IPS-NIHi7 (cell line): ENCODE results near the gene ZNF677.
A peak's percentile ranks its signal among the peaks of the same experiment; 100 is the strongest.
"Not testable (repeated sequence)": the region's sequence is repeated elsewhere in the genome, so short reads cannot be mapped to it uniquely, and the experiment has no call there.

ENCODE experiments used
- DNase-seq: peaks from one replicate; pipeline ENCODE4 v3.0.0; 2012; ENCODE audit warnings: mixed read lengths; ENCODE audit errors: extremely low spot score

ZNF677 gene

GRCh38 chr19:53254411-53255341 lies at the start of gene ZNF677:
ZNF677 (minus strand) TSS chr19:53254873; CDS start chr19:53251550, 3,323 bp downstream.
- peak; percentile 98 for DNase-seq

- DNase-seq, result not testable (repeated sequence)
These were observed 46.7 kb upstream of the ZNF677 start for GRCh38 chr19:53301341-53301740.

- DNase-seq, result no peak
These were observed 40.2 kb upstream of the ZNF677 start for GRCh38 chr19:53294786-53295441.

DNA sequence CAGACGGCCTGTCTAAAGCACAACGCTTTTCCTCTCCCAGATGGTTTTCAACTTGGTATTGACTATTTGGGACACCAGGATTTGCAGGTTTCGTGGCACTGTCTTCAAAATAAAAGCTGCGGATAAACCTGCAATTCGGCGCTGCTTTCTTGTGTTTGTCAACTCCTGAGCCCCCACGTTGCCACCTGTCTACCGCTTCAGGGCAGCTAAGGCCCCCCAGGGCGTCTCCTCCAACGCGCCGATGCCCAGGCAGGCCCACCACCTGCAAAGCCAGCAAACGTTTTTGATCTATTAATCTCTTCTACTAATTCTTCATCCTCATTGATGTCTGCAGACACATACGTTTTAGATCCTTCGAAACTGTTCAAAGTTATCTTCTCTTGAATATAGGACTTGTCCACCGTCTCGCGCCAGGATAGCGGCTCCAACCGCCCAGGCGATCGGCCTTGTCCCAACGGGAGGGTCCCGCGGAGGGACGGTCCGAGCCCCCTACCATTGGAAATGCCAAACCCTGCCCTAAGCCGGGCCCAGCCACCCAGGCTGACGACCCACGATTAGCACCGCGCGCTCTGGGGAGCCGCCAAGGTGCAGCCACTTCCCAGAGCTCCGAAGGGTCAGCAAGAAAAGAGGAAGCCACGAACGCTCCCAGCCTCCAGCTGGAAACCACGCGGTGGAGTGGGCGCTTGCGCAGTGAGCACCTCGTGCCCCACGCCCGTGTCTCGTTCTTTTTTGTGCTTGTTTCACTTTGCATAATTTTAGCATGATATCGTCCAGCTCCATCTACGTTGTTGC lies 36.3 kb upstream of the ZNF677 start:
- DNase-seq, result no peak

DNA sequence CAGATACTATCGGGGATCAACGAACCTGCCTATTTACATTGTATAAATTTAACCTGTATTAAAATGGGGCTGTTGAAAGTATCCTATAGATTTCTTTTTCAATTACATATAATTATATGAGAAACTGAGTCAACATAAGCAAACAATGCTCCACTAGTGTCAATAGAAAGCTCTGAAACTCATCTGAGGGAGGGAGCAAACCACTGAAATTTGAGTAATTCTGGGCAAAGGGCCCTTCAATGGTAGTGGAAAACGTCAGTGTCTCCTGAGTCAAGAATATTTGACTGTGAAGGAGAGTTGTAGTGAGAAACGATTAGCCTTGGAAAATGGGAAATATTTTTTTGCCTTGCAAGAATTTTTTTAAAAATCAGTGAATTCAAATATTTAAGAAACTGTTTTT lies 30.4 kb upstream of the ZNF677 start:
- DNase-seq, result no peak

- not testable (repeated sequence) for DNase-seq
These were observed 27.3 kb upstream of the ZNF677 start for GRCh38 chr19:53281947-53282346.

- no peak for DNase-seq
These were observed 20.8 kb upstream of the ZNF677 start for GRCh38 chr19:53275480-53275879.

DNA sequence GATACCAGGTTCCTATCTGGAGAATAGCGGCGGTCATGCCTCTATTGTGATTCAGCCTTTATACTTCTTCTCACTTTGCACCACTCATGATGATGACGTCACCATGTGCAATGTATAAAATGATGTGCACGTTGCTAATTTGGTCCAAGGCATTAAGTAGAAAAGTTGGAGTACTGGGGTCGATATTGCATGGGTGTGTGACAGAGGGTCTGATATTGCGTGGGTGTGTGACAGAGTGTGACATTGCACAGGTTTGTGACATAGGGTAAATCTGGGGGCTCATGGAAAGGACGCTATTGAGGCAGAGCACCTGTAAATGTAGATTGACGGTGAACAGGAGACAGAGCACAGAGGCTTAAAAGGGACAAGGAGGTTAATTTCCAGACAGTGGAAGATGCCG lies 17.4 kb upstream of the ZNF677 start:
- DNase-seq, result no peak

DNA sequence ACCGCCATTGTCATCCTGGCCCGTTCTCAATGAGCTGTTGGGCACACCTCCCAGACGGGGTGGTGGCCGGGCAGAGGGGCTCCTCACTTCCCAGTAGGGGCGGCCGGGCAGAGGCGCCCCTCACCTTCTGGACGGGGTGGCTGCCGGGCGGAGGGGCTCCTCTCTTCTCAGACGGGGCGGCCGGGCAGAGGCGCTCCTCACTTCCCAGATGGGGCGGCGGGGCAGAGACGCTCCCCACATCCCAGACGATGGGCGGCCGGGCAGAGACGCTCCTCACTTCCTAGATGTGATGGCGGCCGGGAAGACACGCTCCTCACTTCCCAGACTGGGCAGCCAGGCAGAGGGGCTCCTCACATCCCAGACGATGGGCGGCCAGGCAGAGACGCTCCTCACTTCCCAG lies 15.2 kb upstream of the ZNF677 start:
- DNase-seq, result not testable (repeated sequence)

GRCh38 chr19:53267623-53268022 lies 12.9 kb upstream of the ZNF677 start, which contains the start of gene VN1R4:
VN1R4 (minus strand) TSS chr19:53267723; CDS start chr19:53267665, 58 bp downstream.
- DNase-seq, result not testable (repeated sequence)

- not testable (repeated sequence) for DNase-seq
These were observed 3.2 kb upstream of the ZNF677 start, which contains the start of gene VN1R2 for GRCh38 chr19:53257715-53258342. VN1R2 (plus strand) TSS chr19:53258292; CDS start chr19:53258376, 84 bp downstream.

GRCh38 chr19:53246498-53246897 lies 8.2 kb downstream of the ZNF677 start:
- no peak for DNase-seq

DNA sequence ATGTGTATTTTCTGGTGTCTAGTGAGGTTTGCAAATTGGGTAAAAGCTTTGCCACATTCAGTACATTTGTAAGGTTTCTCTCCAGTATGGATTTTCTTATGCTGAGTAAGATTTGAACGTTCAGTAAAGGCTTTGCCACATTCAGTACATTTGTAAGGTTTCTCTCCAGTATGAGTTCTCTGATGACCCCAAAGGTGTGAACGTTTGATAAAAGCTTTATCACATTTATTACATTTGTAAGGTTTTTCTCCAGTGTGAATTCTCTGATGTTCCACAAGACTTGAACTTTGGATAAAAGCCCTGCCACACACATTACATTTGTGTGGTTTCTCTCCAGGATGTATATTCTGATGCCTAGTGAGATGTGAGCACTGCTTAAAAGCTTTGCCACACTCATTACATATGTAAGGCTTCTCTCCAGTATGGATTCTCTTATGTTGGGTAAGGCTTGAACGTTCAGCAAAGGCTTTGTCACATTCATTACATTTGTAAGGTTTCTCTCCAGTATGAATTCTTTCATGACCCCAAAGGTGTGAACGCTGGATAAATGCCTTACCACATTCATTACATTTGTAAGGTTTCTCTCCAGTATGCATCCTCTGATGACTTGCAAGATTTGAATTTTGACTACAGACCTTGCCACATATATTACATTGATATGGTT lies 17.4 kb downstream of the ZNF677 start:
- DNase-seq, result no peak

DNA sequence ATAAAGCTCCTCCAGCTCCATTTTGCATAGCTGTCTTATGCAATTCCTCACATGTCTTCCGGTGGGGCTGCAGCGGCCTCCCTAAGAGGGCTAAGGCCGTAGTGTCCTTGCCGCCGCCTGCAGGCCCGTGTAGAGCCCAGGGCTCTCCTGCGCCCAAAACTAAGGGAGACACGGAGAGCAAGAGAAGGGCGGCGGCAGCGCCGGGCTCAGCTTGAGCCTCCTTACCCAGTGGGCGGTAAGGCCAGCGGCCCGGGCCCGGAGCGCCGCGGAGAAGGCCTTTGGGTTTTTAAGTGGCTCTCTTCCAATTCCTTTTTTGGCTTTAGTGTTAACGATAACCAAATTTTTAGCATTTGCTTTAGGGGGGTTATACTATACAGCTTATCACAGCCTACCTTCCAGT lies 30.1 kb downstream of the ZNF677 start:
- no peak for DNase-seq

GRCh38 chr19:53222716-53223115 lies 32.0 kb downstream of the ZNF677 start:
- not testable (repeated sequence) for DNase-seq

- no peak for DNase-seq
These were observed 41.9 kb downstream of the ZNF677 start for GRCh38 chr19:53212703-53213320.

- DNase-seq, result not testable (repeated sequence)
These were observed 43.1 kb downstream of the ZNF677 start for GRCh38 chr19:53211554-53211953.

- DNase-seq, result peak; percentile 100
These were observed 57.8 kb downstream of the ZNF677 start for GRCh38 chr19:53196777-53197396.

- peak; percentile 68 for DNase-seq
These were observed 59.3 kb downstream of the ZNF677 start for GRCh38 chr19:53195265-53195903.
